H1 (cell line): ENCODE results near the gene SPATS2. TPM values are rescaled to one million over a fixed set of nuclear protein-coding genes. Genes with fewer than 3 reads are reported as not detected.

ENCODE experiments used
- CTCF ChIA-PET: fragments of 300-600 bp; sonication (Branson Sonifier 250); formaldehyde crosslinking; loops from one replicate; lab custom pipeline; 2021; ENCODE audit not compliant: partially characterized antibody; lab: Charles Lee
- POLR2A ChIA-PET: fragments of 300-600 bp; sonication (Branson Sonifier 250); formaldehyde crosslinking; loops from one replicate; lab custom pipeline; 2021; ENCODE audit warnings: inconsistent platforms; ENCODE audit not compliant: partially characterized antibody; lab: Charles Lee
- DNase-seq, 2 experiments: peaks; one replicate each; pipeline versions ENCODE4 v3.0.0 to v3.0.0-alpha.2; 2010 to 2022; ENCODE audit warnings: low spot score in 2 of 2, low read depth in 1 of 2, mixed read lengths in 1 of 2
- FAIRE-seq: peaks from 2 replicates; lab custom pipeline; 2011; peaks lifted over from hg19 to GRCh38; lab: Jason Lieb, UNC
- H2AFZ ChIP-seq: 2 replicates; pipeline ENCODE4 v1.8.1; 2012; ENCODE audit warnings: low read length, inconsistent platforms
- H2AK5ac ChIP-seq: 2 replicates; pipeline ENCODE4 v1.6.1; 2013; ENCODE audit warnings: low read depth, low read length
- H2BK120ac ChIP-seq: replicated peaks from 2 replicates; pipeline ENCODE3; 2013; ENCODE audit warnings: low read depth, low read length, inconsistent platforms
- H2BK12ac ChIP-seq: 2 replicates; pipeline ENCODE4 v1.6.1; 2013; ENCODE audit warnings: low read depth, low read length
- H2BK15ac ChIP-seq: 2 replicates; pipeline ENCODE4 v1.6.1; 2013; ENCODE audit warnings: low read length
- H2BK20ac ChIP-seq: 2 replicates; pipeline ENCODE4 v1.6.1; 2013; ENCODE audit warnings: low read length
- H2BK5ac ChIP-seq: 2 replicates; pipeline ENCODE4 v1.6.1; 2013; ENCODE audit warnings: low read depth, low read length
- H3K14ac ChIP-seq: 2 replicates; pipeline ENCODE4 v1.6.1; 2013; ENCODE audit warnings: inconsistent platforms; ENCODE audit not compliant: insufficient read length
- H3K18ac ChIP-seq: 2 replicates; pipeline ENCODE4 v1.6.1; 2013; ENCODE audit warnings: low read length; ENCODE audit errors: extremely low read depth
- H3K23ac ChIP-seq: 2 replicates; pipeline ENCODE4 v1.6.1; 2013; ENCODE audit warnings: inconsistent platforms; ENCODE audit not compliant: insufficient read length
- H3K23me2 ChIP-seq: 2 replicates; pipeline ENCODE4 v1.6.1; 2013; ENCODE audit warnings: low read depth, low read length
- H3K27ac ChIP-seq: 2 replicates; pipeline ENCODE4 v1.6.1; 2011; ENCODE audit warnings: low read depth, low read length, inconsistent platforms
- H3K27me3 ChIP-seq, 4 experiments: replicated peaks in 1 of 4; 1 replicate in 1 of 4; 2 replicates in 3 of 4; pipeline versions ENCODE4 v1.6.1 to v1.8.1; 2011 to 2013; ENCODE audit warnings: low read length in 3 of 4, mild to moderate bottlenecking in 3 of 4, inconsistent platforms in 2 of 4, mixed read lengths in 2 of 4, moderate library complexity in 1 of 4; ENCODE audit not compliant: control insufficient read depth in 3 of 4, insufficient read depth in 3 of 4; ENCODE audit errors: extremely low read depth in 1 of 4
- H3K36me3 ChIP-seq, 4 experiments: 2 replicates each; pipeline versions ENCODE4 v1.6.1 to v1.8.1; 2011 to 2013; ENCODE audit warnings: mild to moderate bottlenecking in 4 of 4, low read length in 3 of 4, moderate library complexity in 2 of 4, control low read depth in 1 of 4, inconsistent platforms in 1 of 4; ENCODE audit not compliant: insufficient read depth in 4 of 4, control insufficient read depth in 2 of 4
- H3K4ac ChIP-seq: replicated peaks from 2 replicates; pipeline ENCODE3; 2013; ENCODE audit warnings: low read length, low read depth, mixed read lengths, inconsistent platforms; ENCODE audit not compliant: insufficient read length
- H3K4me1 ChIP-seq, 4 experiments: replicated peaks in 1 of 4; 1 replicate in 1 of 4; 2 replicates in 3 of 4; pipeline versions ENCODE4 v1.6.1 to v1.8.1; 2011 to 2013; ENCODE audit warnings: low read length in 3 of 4, inconsistent platforms in 2 of 4, mixed read lengths in 1 of 4; ENCODE audit not compliant: insufficient read depth in 4 of 4, control insufficient read depth in 3 of 4
- H3K4me2 ChIP-seq, 2 experiments: 2 replicates each; pipeline versions ENCODE4 v1.6.1 to v1.8.1; 2011 to 2013; ENCODE audit warnings: low read depth in 2 of 2, low read length in 2 of 2, control low read depth in 1 of 2, inconsistent platforms in 1 of 2, mild to moderate bottlenecking in 1 of 2; ENCODE audit not compliant: insufficient read depth in 1 of 2
- H3K4me3 ChIP-seq, 4 experiments: fragments of 200-600, 300-600 bp in 1 of 4; sonication (generic), shearing (Covaris generic), sonication (Bioruptor Twin) in 1 of 4; 2 replicates each; pipeline versions ENCODE4 v1.5.1 to v1.8.1; 2011 to 2016; ENCODE audit warnings: low read length in 4 of 4, low read depth in 3 of 4, control low read depth in 2 of 4, inconsistent platforms in 2 of 4, mild to moderate bottlenecking in 2 of 4, mixed read lengths in 1 of 4, moderate library complexity in 1 of 4; ENCODE audit not compliant: insufficient read depth in 2 of 4; ENCODE audit errors: extremely low read depth in 1 of 4
- H3K56ac ChIP-seq: replicated peaks from 2 replicates; pipeline ENCODE3; 2013; ENCODE audit warnings: low read depth, mild to moderate bottlenecking, mixed read lengths, low read length, inconsistent platforms; ENCODE audit not compliant: insufficient read length
- H3K79me1 ChIP-seq: 2 replicates; pipeline ENCODE4 v1.6.1; 2013; ENCODE audit warnings: low read depth, low read length, control low read depth
- H3K79me2 ChIP-seq, 2 experiments: 2 replicates each; pipeline versions ENCODE4 v1.6.1 to v1.8.1; 2012 to 2013; ENCODE audit warnings: low read length in 2 of 2, mild to moderate bottlenecking in 2 of 2, inconsistent platforms in 1 of 2; ENCODE audit not compliant: insufficient read depth in 2 of 2, control insufficient read depth in 1 of 2
- H3K9ac ChIP-seq, 4 experiments: replicated peaks in 1 of 4; 1 replicate in 1 of 4; 2 replicates in 3 of 4; pipeline versions ENCODE4 v1.6.1 to v1.8.1; 2011 to 2013; ENCODE audit warnings: low read depth in 3 of 4, low read length in 3 of 4, control low read depth in 2 of 4, mild to moderate bottlenecking in 2 of 4, moderate library complexity in 2 of 4, inconsistent platforms in 1 of 4; ENCODE audit errors: extremely low read depth in 1 of 4
- H3K9me3 ChIP-seq, 2 experiments: 2 replicates each; pipeline versions ENCODE4 v1.6.1 to v1.8.1; 2012 to 2013; ENCODE audit warnings: mild to moderate bottlenecking in 2 of 2, moderate library complexity in 2 of 2, control low read depth in 1 of 2, inconsistent platforms in 1 of 2, low read depth in 1 of 2, low read length in 1 of 2, mixed read lengths in 1 of 2; ENCODE audit not compliant: insufficient read depth in 2 of 2
- H4K20me1 ChIP-seq, 2 experiments: replicated peaks in 1 of 2; 2 replicates each; pipeline versions ENCODE3 to v1.8.1; 2011 to 2013; ENCODE audit warnings: inconsistent platforms in 2 of 2, low read length in 2 of 2, mild to moderate bottlenecking in 1 of 2; ENCODE audit not compliant: insufficient read depth in 2 of 2, control insufficient read depth in 1 of 2
- H4K5ac ChIP-seq: 2 replicates; pipeline ENCODE4 v1.6.1; 2013; ENCODE audit warnings: low read length, low read depth, mixed read lengths, inconsistent platforms; ENCODE audit not compliant: insufficient read length
- H4K8ac ChIP-seq: 2 replicates; pipeline ENCODE4 v1.8.0; 2013; ENCODE audit warnings: mild to moderate bottlenecking, moderate library complexity, low read length, inconsistent platforms; ENCODE audit not compliant: insufficient read depth; ENCODE audit errors: extremely low read depth
- H4K91ac ChIP-seq: replicated peaks from 2 replicates; pipeline ENCODE3; 2013; ENCODE audit warnings: low read length, mixed read lengths, inconsistent platforms; ENCODE audit not compliant: insufficient read length
- CBX8 ChIP-seq: fragments of 300-800, 300-1000 bp; sonication (generic); IDR thresholded peaks from 2 replicates; pipeline ENCODE4 v1.7.1; 2016; ENCODE audit warnings: low read depth, low read length, borderline replicate concordance
- CHD2 ChIP-seq: IDR thresholded peaks from 2 replicates; pipeline ENCODE4 v1.6.1; 2012; ENCODE audit warnings: low read length, improper control_type of control experiment
- WGBS, 2 experiments: shearing (Covaris generic) in 1 of 2; methylation state at CpG; one replicate each; pipeline versions ENCODE4 v1.1.6 to v1.1.7; 2013 to 2015; ENCODE audit warnings: low lambda C conversion rate in 2 of 2, mixed read lengths in 2 of 2, inconsistent platforms in 1 of 2, low coverage in 1 of 2, missing lambda C conversion rate in 1 of 2; ENCODE audit not compliant: insufficient replicate concordance in 2 of 2, insufficient coverage in 1 of 2, insufficient read length in 1 of 2; ENCODE audit errors: extremely low coverage in 1 of 2, missing lambda C conversion rate in 1 of 2; 5-methylcytosine and 5-hydroxymethylcytosine counted together
- polyA plus RNA-seq, 7 experiments: library from polyadenylated mRNA; depleted of rRNA in 3 of 7; stranded (reverse) in 5 of 7; unstranded in 2 of 7; fragments of >200 nt in 5 of 7; fragments of 200-250 nt in 2 of 7; gene quantifications; 1 replicate in 5 of 7; 2 replicates in 1 of 7; 4 replicates in 1 of 7; pipeline versions ENCODE4 v1.2.1 to v1.2.3, GENCODE V29; 2011 to 2013; ENCODE audit warnings: missing spikeins in 2 of 7, mixed read lengths in 2 of 7
- total RNA-seq: library from RNA; stranded (reverse); fragmentation: NEBNext Ultra II Directional; extraction: Animal tissue kit (Norgen Biotek cat#: 25700); gene quantifications from 2 replicates; pipeline ENCODE4 v1.2.1, GENCODE V29; 2021

SPATS2 gene
- total and polyA plus RNA-seq, 2 of the 8 experiments (the other 6 are each of a cell fraction or from before 2014, with no cell fraction given), result 19.2 to 24.5 TPM

DNA sequence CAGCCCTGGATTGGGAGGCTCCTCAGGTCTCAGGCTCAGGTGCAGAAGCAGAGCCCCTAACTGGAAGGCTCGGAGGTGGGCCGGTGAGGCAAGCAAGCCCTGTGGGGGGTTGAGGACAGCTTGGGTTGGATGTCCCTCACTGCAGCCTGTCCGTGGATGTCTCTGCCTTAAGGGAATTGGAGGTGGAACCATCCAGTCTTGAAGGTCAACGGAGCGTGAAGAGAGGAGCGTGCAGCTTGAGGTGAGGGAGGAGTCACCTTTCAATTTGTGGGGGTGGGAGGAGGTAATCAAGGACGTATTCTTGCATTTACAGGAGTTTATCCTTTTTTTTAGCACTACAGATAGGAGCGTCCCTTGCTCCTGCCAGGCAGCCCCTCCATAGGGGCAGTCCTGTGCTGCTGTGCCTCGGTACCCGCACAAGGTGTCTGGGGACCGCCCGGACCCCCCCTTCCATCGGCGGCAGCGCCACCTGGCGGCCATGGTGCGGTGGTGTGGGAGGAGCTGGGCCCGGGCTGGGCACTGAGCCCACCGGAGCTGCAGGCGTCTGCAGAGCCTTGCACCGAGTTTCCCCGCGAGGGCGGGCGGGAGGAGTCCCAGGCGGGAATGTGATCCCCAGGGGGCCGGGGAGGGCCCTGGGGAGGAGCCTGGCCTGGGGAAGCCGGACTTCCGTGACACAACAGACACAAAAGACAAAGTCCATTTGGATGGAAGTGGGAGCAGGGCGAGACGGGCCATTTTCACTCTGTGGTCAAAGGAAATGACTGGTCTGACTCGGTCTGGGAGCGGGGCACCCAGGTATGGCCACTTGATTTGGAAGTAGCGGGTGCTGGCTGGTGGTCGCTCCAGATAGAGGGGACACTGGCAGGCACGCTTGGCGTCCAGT is 19.7 kb upstream of the SPATS2 start:
- Histone ChIP-seq H3K14ac (no peak overlapping the region), H4K5ac (no peak overlapping the region), H3K9ac (no peak overlapping the region), H3K4ac (no peak overlapping the region), H2AFZ (0 out of 2 replicates have a peak overlapping the region, but pooled peaks have one; percentile 29), H3K79me2 (no peaks in the 10 kb centered on the region), H3K79me1 (no peaks in the 10 kb centered on the region), H2BK120ac (no peak overlapping the region), H4K8ac (no peak overlapping the region), H3K4me2 (peak overlapping the region; percentile 45 to 80), H3K18ac (peak overlapping the region; percentile 32; the same call in 1 of the 2 replicates), H2BK15ac (no peak overlapping the region), H3K4me1 (peaks cover 4 to 22% (median 15%) of the 10 kb centered on the region in 4 experiments), H3K27ac (no peak overlapping the region), H4K20me1 (peaks cover 10 to 18% of the 10 kb centered on the region in 2 experiments), H4K91ac (no peak overlapping the region), H2BK12ac (0 out of 2 replicates have a peak overlapping the region, but pooled peaks have one; percentile 52), H3K4me3 (peak overlapping the region in 3 of 4 experiments; percentile 37 to 69 (median 38); a peak in 6 of 8 replicates), H3K27me3 (peaks cover 49 to 73% (median 70%) of the 10 kb centered on the region in 4 experiments), H3K23me2 (peaks cover 9% of the 10 kb centered on the region), H3K23ac (no peak overlapping the region), H3K9me3 (no peaks in the 10 kb centered on the region), H2BK20ac (no peak overlapping the region), H3K56ac (no peak overlapping the region), H2AK5ac (no peak overlapping the region), H2BK5ac (no peak overlapping the region), H3K36me3 (no peaks in the 10 kb centered on the region; a peak in 1 of 8 replicates)
- FAIRE-seq (peak; percentile 66), DNase-seq (peak in 1 of 2 experiments; percentile 98)
- 10% methylated on average over 32 of the region's 37 CpGs; no CpG with 5 or more reads in 1 of the 2 experiments for WGBS, 2 experiments
- CTCF ChIA-PET, result interaction anchor here (0.5 to 26.7 kb wide), 47 partner anchors 8 to 722 kb away, joined by 3 to 538 read pairs (median 5); partner anchors contain the start of genes C1QL4, PRPH, SPATS2 and TROAP
- POLR2A ChIA-PET, result interaction anchor here (0.7 to 3.1 kb wide), 11 partner anchors 11 to 207 kb away, joined by 3 to 32 read pairs (median 5); partner anchors contain the start of genes C1QL4, PRPH, SPATS2 and TROAP
- TF ChIP-seq CHD2 (no peak), CBX8 (no peak)
